Osteoblast (primary cell): ENCODE measurements around the gene SIDT1. TPM values are rescaled to one million over a fixed set of nuclear protein-coding genes. Genes with fewer than 3 reads are reported as not detected.

ENCODE experiments used
- DNase-seq: peaks from one replicate; pipeline ENCODE4 v3.0.0; 2011; ENCODE audit warnings: low spot score, mixed read lengths; ENCODE audit not compliant: insufficient read length; ENCODE audit errors: missing footprints
- H2AFZ ChIP-seq: 2 replicates; pipeline ENCODE4 v1.6.0; 2011; ENCODE audit warnings: mild to moderate bottlenecking, low read length
- H3K27ac ChIP-seq: 2 replicates; pipeline ENCODE4 v1.5.1; 2011; ENCODE audit warnings: mild to moderate bottlenecking, low read depth, low read length, moderate library complexity
- H3K27me3 ChIP-seq: 2 replicates; pipeline ENCODE4 v1.6.0; 2012; ENCODE audit warnings: mild to moderate bottlenecking, control low read depth, inconsistent platforms, low read length, moderate library complexity; ENCODE audit not compliant: insufficient read depth
- H3K36me3 ChIP-seq: 2 replicates; pipeline ENCODE4 v1.5.1; 2011; ENCODE audit warnings: mild to moderate bottlenecking, low read length, control low read depth, moderate library complexity; ENCODE audit not compliant: insufficient read depth
- H3K4me1 ChIP-seq: 2 replicates; pipeline ENCODE4 v1.5.1; 2011; ENCODE audit warnings: mild to moderate bottlenecking, low read length, control low read depth, moderate library complexity; ENCODE audit not compliant: insufficient read depth
- H3K4me2 ChIP-seq: 2 replicates; pipeline ENCODE4 v1.6.0; 2011; ENCODE audit warnings: mild to moderate bottlenecking, low read length; ENCODE audit not compliant: insufficient read depth
- H3K4me3 ChIP-seq: fragments of 200-600 bp; sonication (generic); 3 replicates; pipeline ENCODE4 v1.5.1; 2012; ENCODE audit warnings: mild to moderate bottlenecking, low read length, inconsistent platforms; ENCODE audit not compliant: insufficient read depth
- H3K79me2 ChIP-seq: 2 replicates; pipeline ENCODE4 v1.6.0; 2012; ENCODE audit warnings: mild to moderate bottlenecking, low read length, control low read depth, inconsistent platforms; ENCODE audit not compliant: insufficient read depth
- H3K9me3 ChIP-seq: 2 replicates; pipeline ENCODE4 v1.5.1; 2011; ENCODE audit warnings: low read depth, low read length, control low read depth
- H4K20me1 ChIP-seq: 2 replicates; pipeline ENCODE4 v1.6.0; 2012; ENCODE audit warnings: mild to moderate bottlenecking, low read length, control low read depth; ENCODE audit not compliant: insufficient read depth
- total RNA-seq: library from RNA; depleted of rRNA; stranded (reverse); fragments of >200 nt; gene quantifications from 2 replicates; pipeline ENCODE4 v1.2.3, GENCODE V29; 2012
- TF ChIP-seq, protein P1 (sequence below): IDR thresholded peaks from 2 replicates; pipeline ENCODE4 v1.5.1; 2011; ENCODE audit warnings: mild to moderate bottlenecking, low read depth, low read length, moderate library complexity; ENCODE audit errors: extremely low read depth

Gene SIDT1
- total RNA-seq, 1 donor: under 0.01 TPM

DNA sequence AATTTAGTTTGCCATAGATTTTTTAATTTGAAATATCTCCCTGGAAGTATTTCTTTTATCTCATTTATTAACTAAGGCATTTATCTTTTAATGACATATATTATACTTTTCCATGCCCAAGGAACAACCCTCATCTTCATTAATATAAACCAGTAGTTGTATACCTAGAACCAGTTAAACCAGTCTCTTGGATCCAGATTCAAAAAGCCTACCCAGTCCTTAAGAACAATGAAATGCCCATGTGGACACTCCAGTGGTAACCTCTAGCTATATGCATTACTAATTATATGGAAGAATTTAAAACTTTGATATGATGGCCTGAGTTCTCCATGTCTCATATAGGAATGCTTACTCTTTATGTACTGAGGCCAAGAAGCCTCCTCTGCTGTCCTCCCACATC, 4.8 kb downstream of the SIDT1 start:
- no peak overlapping the region for H3K27ac ChIP-seq
- no peak for DNase-seq
- TF ChIP-seq, protein P1, sequence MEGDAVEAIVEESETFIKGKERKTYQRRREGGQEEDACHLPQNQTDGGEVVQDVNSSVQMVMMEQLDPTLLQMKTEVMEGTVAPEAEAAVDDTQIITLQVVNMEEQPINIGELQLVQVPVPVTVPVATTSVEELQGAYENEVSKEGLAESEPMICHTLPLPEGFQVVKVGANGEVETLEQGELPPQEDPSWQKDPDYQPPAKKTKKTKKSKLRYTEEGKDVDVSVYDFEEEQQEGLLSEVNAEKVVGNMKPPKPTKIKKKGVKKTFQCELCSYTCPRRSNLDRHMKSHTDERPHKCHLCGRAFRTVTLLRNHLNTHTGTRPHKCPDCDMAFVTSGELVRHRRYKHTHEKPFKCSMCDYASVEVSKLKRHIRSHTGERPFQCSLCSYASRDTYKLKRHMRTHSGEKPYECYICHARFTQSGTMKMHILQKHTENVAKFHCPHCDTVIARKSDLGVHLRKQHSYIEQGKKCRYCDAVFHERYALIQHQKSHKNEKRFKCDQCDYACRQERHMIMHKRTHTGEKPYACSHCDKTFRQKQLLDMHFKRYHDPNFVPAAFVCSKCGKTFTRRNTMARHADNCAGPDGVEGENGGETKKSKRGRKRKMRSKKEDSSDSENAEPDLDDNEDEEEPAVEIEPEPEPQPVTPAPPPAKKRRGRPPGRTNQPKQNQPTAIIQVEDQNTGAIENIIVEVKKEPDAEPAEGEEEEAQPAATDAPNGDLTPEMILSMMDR: no peak
- H3K4me2 ChIP-seq: no peak overlapping the region
- H3K4me3 ChIP-seq: no peak overlapping the region
- peaks cover 11% of the 10 kb centered on the region for H3K4me1 ChIP-seq
- H4K20me1 ChIP-seq: no peaks in the 10 kb centered on the region
- H3K79me2 ChIP-seq: no peaks in the 10 kb centered on the region
- no peak overlapping the region for H2AFZ ChIP-seq
- peaks cover 41% of the 10 kb centered on the region for H3K27me3 ChIP-seq
- H3K36me3 ChIP-seq: no peaks in the 10 kb centered on the region
- no peaks in the 10 kb centered on the region for H3K9me3 ChIP-seq

DNA sequence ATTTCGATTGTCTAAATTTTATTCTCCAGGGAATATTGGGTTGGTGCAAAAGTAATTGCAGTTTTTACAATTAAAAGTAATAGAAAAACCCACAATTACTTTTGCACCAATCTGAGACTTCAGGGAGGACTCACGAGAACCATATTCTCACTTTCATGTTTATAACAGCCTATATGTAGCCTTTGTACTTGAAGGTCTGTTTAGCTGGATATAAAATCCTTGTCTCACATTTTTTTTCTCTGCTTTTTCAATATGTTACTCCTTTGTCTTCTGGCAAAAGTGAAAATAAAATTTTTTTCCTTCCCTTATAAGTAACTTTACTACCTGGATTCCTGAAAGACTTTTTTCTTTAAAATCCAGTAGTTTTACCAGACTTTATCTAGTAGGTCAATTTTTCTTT, 9.2 kb downstream of the SIDT1 start:
- Histone ChIP-seq H3K9me3 (no peaks in the 10 kb centered on the region), H3K4me1 (no peaks in the 10 kb centered on the region)
- TF ChIP-seq, protein P1: no peak

DNA sequence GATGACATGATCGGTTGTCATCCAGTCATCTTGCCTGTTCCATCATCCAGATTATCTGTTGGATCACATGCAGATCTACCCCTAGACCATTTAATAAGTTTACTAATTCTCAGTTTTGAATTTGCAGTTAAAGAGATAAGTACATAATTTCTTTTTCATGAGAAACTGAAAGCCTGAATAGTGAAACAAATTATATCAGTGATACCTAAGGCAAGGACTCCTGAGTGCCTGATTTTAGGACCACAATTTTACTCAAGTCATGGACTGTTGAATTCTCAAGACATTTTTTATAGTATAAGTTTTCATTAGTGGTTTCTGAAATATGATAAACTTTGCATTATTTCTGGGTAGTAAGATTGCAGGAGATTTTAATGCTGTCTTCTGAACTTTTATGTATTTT, 13.2 kb downstream of the SIDT1 start:
- no peaks in the 10 kb centered on the region for H4K20me1 ChIP-seq
- no peak overlapping the region for H3K4me3 ChIP-seq
- H2AFZ ChIP-seq: no peak overlapping the region
- H3K9me3 ChIP-seq: no peaks in the 10 kb centered on the region
- no peak overlapping the region for H3K27ac ChIP-seq
- no peak overlapping the region for H3K4me2 ChIP-seq
- H3K27me3 ChIP-seq: peaks cover 9% of the 10 kb centered on the region
- TF ChIP-seq, protein P1: no peak
- no peaks in the 10 kb centered on the region for H3K79me2 ChIP-seq
- H3K4me1 ChIP-seq: no peaks in the 10 kb centered on the region
- no peak for DNase-seq
- H3K36me3 ChIP-seq: no peaks in the 10 kb centered on the region

More for the DNA sequence above, 9.2 kb downstream of the SIDT1 start:
- no peak overlapping the region for H3K27ac ChIP-seq
- H3K4me2 ChIP-seq: no peak overlapping the region
- DNase-seq: no peak
- no peaks in the 10 kb centered on the region for H3K36me3 ChIP-seq
- no peak overlapping the region for H3K4me3 ChIP-seq
- no peaks in the 10 kb centered on the region for H4K20me1 ChIP-seq
- no peak overlapping the region for H2AFZ ChIP-seq
- no peaks in the 10 kb centered on the region for H3K79me2 ChIP-seq
- H3K27me3 ChIP-seq: peaks cover 9% of the 10 kb centered on the region

DNA sequence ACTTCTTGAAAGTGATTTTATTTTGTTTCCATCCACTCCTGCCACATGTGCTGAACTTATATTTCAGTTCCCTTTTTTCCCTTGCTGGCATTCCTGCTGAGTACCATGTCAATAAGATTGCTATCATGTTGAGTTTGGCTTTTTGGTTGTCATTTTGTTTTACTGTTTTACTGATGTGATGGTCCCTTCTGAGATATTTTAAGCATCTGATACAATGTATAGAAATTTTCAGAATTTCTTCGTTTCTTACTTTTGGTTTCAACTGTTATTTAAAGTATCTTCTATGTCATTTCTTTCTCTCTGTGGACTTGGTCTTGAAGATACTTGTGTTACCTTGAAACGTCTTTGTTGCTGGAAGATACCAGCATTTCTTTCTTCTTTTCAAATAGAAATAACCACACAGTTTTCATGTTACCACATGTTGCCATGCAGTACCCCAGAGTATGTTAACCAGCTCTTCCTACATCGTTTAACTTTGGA, 14.1 kb downstream of the SIDT1 start:
- H3K4me2 ChIP-seq: no peak overlapping the region
- no peaks in the 10 kb centered on the region for H3K79me2 ChIP-seq
- H4K20me1 ChIP-seq: no peaks in the 10 kb centered on the region
- no peaks in the 10 kb centered on the region for H3K9me3 ChIP-seq
- peaks cover 11% of the 10 kb centered on the region for H3K27me3 ChIP-seq
- H3K4me1 ChIP-seq: no peaks in the 10 kb centered on the region
- H3K36me3 ChIP-seq: no peaks in the 10 kb centered on the region
- H3K27ac ChIP-seq: no peak overlapping the region
- TF ChIP-seq, protein P1: no peak
- DNase-seq: no peak
- H3K4me3 ChIP-seq: no peak overlapping the region
- no peak overlapping the region for H2AFZ ChIP-seq
